Skeletal muscle tissue (tissue), 4 donors: ENCODE measurements around the gene ITPKB. TPM values are rescaled to one million over a fixed set of nuclear protein-coding genes. Genes with fewer than 3 reads are reported as not detected.

ENCODE experiments used
- H3K27ac ChIP-seq: one replicate; pipeline ENCODE4 v1.7.0; 2013; ENCODE audit warnings: mild to moderate bottlenecking, low read depth, low read length, inconsistent platforms
- H3K27me3 ChIP-seq, 3 donors: one replicate each; pipeline ENCODE4 v1.7.0; 2013; ENCODE audit warnings: low read length in 3 of 3; ENCODE audit not compliant: control insufficient read depth in 3 of 3, insufficient read depth in 3 of 3
- H3K36me3 ChIP-seq, 3 donors: one replicate each; pipeline ENCODE4 v1.7.0; 2013; ENCODE audit warnings: low read length in 3 of 3; ENCODE audit not compliant: control insufficient read depth in 3 of 3, insufficient read depth in 3 of 3
- H3K4me1 ChIP-seq, 3 donors: one replicate each; pipeline ENCODE4 v1.7.0; 2013; ENCODE audit warnings: low read length in 3 of 3, mild to moderate bottlenecking in 3 of 3; ENCODE audit not compliant: control insufficient read depth in 3 of 3, insufficient read depth in 3 of 3
- H3K4me3 ChIP-seq, 3 donors: one replicate each; pipeline ENCODE4 v1.7.0; 2013; ENCODE audit warnings: low read length in 3 of 3
- H3K9ac ChIP-seq, 3 donors: one replicate each; pipeline ENCODE4 v1.7.0; 2013; ENCODE audit warnings: low read length in 3 of 3, mild to moderate bottlenecking in 3 of 3, moderate library complexity in 2 of 3, low read depth in 1 of 3
- H3K9me3 ChIP-seq, 3 donors: one replicate each; pipeline ENCODE4 v1.7.0; 2013; ENCODE audit warnings: low read length in 3 of 3; ENCODE audit not compliant: control insufficient read depth in 3 of 3
- total RNA-seq: library from RNA; depleted of rRNA; stranded (reverse); fragments of >200 nt; gene quantifications from one replicate; pipeline ENCODE4 v1.2.3, GENCODE V29; 2014
- donor health status: Osteomylitis.

The ITPKB gene
- total RNA-seq, 1 donor from 2014 or later = 18.8 TPM

DNA sequence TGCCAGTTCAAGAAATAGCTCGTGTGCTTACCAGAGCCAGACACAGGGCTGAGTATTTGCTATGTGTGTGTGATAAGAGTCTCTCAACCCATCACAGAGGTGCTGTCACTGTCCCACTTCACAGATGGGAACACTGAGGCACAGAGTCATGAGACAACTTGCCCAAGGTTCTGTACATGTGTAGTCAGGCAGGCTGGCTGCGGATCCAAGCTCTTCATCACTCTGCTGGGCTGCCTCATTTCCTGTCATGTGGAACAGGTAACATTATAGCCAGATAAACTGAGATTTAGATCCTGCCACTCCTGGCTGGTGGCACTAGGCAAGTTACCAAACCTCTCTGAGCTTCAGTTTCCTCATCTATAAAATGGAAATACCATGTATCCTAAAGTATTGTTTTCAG lies 77.8 kb downstream of the ITPKB start:
- Histone ChIP-seq H3K36me3 (no peaks in the 10 kb centered on the region), H3K9me3 (no peaks in the 10 kb centered on the region), H3K4me3 (peak overlapping the region; percentile 3 to 29 (median 7)), H3K9ac (peak overlapping the region in 2 of 3 donors; percentile 33 to 68), H3K27me3 (no peaks in the 10 kb centered on the region), H3K4me1 (peaks cover 0 to 100% (median 98%) of the 10 kb centered on the region in 3 donors), H3K27ac (peak overlapping the region; percentile 85)

DNA sequence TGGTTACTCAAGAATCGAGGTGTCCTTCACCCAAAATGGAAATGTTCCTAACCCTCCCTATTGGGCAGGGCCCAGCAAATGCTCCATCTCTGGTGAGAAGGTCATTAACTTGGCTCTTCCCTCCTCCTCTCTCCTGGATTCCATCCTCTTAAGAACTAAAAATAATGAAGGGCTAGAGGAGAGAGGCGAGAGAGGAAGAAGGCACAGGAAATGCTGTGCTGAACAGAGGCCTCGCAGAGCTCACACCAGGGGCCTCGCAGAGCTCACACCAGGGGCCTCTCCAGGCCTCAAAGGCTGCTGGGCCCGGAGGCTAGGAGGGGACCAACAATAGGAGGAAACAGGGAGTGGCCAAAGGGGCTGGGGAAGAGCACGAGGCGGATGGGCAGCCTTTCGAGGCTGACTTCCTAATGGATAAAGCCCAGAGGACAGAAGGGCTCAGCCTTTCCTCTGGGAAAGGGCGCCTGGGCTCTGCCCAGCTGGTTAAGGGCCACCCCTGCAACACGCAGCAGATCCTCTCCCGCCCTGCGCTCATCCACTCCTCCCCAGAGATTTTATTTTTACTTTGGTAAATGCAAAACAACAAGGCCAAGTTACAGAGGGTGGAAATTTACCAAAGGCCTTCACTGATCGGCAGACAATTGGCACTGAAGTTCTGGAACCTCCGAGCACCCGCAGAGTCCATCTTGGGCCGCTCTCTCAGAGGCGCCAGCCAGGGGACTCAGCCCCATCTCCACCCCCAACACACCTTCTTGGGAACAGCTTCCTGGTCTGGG lies 78.5 kb downstream of the ITPKB start:
- H3K4me3 ChIP-seq = peak overlapping the region; percentile 3 to 29 (median 29)
- H3K27ac ChIP-seq = peak overlapping the region; percentile 85
- no peaks in the 10 kb centered on the region for H3K27me3 ChIP-seq
- no peaks in the 10 kb centered on the region for H3K9me3 ChIP-seq
- H3K36me3 ChIP-seq = no peaks in the 10 kb centered on the region
- peak overlapping the region; percentile 1 to 68 (median 33) for H3K9ac ChIP-seq
- peaks cover 0 to 100% (median 98%) of the 10 kb centered on the region in 3 donors for H3K4me1 ChIP-seq

DNA sequence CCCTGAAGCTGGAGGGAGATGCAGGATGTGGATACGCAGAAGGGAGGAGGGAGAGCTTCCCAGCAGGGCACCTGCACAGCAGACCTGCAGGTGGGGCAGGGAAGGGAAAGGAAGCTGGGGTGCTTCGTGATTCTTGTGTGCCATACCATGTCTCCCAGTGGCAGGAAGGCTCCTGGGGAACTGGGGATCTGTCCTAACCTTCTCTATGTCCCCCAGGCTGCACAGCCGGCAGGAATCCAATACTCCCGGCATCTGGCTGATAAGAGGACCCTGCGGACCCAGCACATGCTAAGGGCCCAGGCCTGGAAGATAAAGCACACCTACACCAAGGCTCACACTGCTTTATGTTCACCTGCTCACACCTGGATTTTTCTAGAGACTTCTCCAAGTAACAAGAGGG lies 79.4 kb downstream of the ITPKB start:
- Histone ChIP-seq H3K27ac (peak overlapping the region; percentile 85), H3K4me1 (peaks cover 0 to 100% (median 94%) of the 10 kb centered on the region in 3 donors)

GRCh38 chr1:226659136-226659535 lies 79.9 kb downstream of the ITPKB start:
- no peaks in the 10 kb centered on the region for H3K27me3 ChIP-seq
- peaks cover 0 to 100% (median 94%) of the 10 kb centered on the region in 3 donors for H3K4me1 ChIP-seq
- no peak overlapping the region for H3K9ac ChIP-seq
- H3K4me3 ChIP-seq = no peak overlapping the region
- H3K27ac ChIP-seq = peak overlapping the region; percentile 85
- H3K36me3 ChIP-seq = no peaks in the 10 kb centered on the region
- no peaks in the 10 kb centered on the region for H3K9me3 ChIP-seq

More for the DNA sequence above, 79.4 kb downstream of the ITPKB start:
- Histone ChIP-seq H3K9me3 (no peaks in the 10 kb centered on the region), H3K4me3 (no peak overlapping the region), H3K36me3 (no peaks in the 10 kb centered on the region), H3K27me3 (no peaks in the 10 kb centered on the region), H3K9ac (peak overlapping the region in 2 of 3 donors; percentile 10 to 16)

GRCh38 chr1:226658546-226659125 lies 80.4 kb downstream of the ITPKB start:
- no peaks in the 10 kb centered on the region for H3K27me3 ChIP-seq
- H3K27ac ChIP-seq = peak overlapping the region; percentile 85
- peak overlapping the region in 1 of 3 donors; percentile 28 for H3K9ac ChIP-seq
- no peaks in the 10 kb centered on the region for H3K9me3 ChIP-seq
- H3K4me3 ChIP-seq = peak overlapping the region in 1 of 3 donors; percentile 0
- H3K36me3 ChIP-seq = no peaks in the 10 kb centered on the region
- H3K4me1 ChIP-seq = peaks cover 0 to 96% (median 92%) of the 10 kb centered on the region in 3 donors

GRCh38 chr1:226657895-226658545 lies 81.1 kb downstream of the ITPKB start:
- peak overlapping the region; percentile 85 for H3K27ac ChIP-seq
- H3K9me3 ChIP-seq = no peaks in the 10 kb centered on the region
- peak overlapping the region in 1 of 3 donors; percentile 28 for H3K9ac ChIP-seq
- H3K36me3 ChIP-seq = no peaks in the 10 kb centered on the region
- peaks cover 0 to 90% (median 88%) of the 10 kb centered on the region in 3 donors for H3K4me1 ChIP-seq
- no peaks in the 10 kb centered on the region for H3K27me3 ChIP-seq
- H3K4me3 ChIP-seq = peak overlapping the region in 1 of 3 donors; percentile 0

DNA sequence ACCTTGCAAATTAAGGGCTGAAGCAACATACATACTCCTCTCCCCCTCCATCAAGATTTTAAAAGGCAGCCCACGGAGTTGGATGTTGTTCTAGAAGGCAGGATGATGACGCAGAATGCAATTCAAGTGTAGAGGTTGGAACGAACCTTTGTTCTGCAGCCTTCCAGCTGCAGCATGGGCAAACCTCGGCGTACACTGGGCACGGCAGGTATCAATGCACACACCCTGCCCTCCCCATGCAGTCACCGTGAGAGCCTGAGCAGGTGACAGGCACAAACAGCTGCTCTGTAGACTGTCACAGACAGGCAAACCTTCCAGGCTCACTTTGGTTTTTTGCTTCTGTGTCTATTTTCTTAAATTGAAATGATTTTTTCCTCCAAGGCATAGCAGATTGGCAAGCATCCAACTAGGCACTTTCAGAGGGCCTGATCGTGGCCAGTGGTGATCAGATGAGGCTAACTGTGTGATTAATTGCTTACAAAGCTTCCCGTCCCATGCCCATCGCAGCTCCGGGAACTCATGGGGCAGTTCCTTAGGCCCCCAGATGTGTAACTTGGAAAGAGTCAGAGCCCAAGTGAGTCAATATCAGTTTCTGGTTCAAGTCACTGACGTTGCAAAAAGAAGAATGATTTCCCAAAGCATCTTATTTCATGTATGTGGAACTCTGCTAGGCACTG lies 82.3 kb downstream of the ITPKB start:
- Histone ChIP-seq H3K4me3 (peak overlapping the region in 1 of 3 donors; percentile 0), H3K9me3 (no peaks in the 10 kb centered on the region), H3K9ac (peak overlapping the region in 2 of 3 donors; percentile 37 to 57), H3K4me1 (peaks cover 0 to 77% (median 75%) of the 10 kb centered on the region in 3 donors), H3K27me3 (no peaks in the 10 kb centered on the region), H3K36me3 (no peaks in the 10 kb centered on the region), H3K27ac (peak overlapping the region; percentile 7)

- Histone ChIP-seq H3K9ac (peak overlapping the region in 1 of 3 donors; percentile 57), H3K36me3 (no peaks in the 10 kb centered on the region), H3K9me3 (no peaks in the 10 kb centered on the region), H3K4me3 (peak overlapping the region in 1 of 3 donors; percentile 0), H3K27me3 (no peaks in the 10 kb centered on the region), H3K27ac (peak overlapping the region; percentile 59), H3K4me1 (peaks cover 0 to 72% (median 70%) of the 10 kb centered on the region in 3 donors)
Observed at GRCh38 chr1:226656201-226656600, 82.9 kb downstream of the ITPKB start.

- no peaks in the 10 kb centered on the region for H3K9me3 ChIP-seq
- H3K27me3 ChIP-seq = no peaks in the 10 kb centered on the region
- H3K27ac ChIP-seq = peak overlapping the region; percentile 59
- peak overlapping the region in 1 of 3 donors; percentile 62 for H3K9ac ChIP-seq
- H3K36me3 ChIP-seq = no peaks in the 10 kb centered on the region
- peak overlapping the region in 1 of 3 donors; percentile 18 for H3K4me3 ChIP-seq
- H3K4me1 ChIP-seq = peaks cover 0 to 67% (median 65%) of the 10 kb centered on the region in 3 donors
Observed at GRCh38 chr1:226655251-226656163, 83.6 kb downstream of the ITPKB start.
